GM19025 (cell line): ENCODE data around the gene PHOSPHO1.

ENCODE experiments used
- ATAC-seq: cut with Tn5 transposase; IDR thresholded peaks from one replicate; pipeline ENCODE4 v1.9.1; 2021; ENCODE audit warnings: mild to moderate bottlenecking, low read depth, moderate library complexity; ENCODE audit not compliant: unreplicated experiment

Gene PHOSPHO1

GRCh38 chr17:49247944-49248343 lies 17.4 kb upstream of the PHOSPHO1 start:
- ATAC-seq, result no peak

- no peak for ATAC-seq
Observed at GRCh38 chr17:49244839-49245238, 14.3 kb upstream of the PHOSPHO1 start.

- no peak for ATAC-seq
Observed at GRCh38 chr17:49242813-49243212, 12.2 kb upstream of the PHOSPHO1 start.

- ATAC-seq, result no peak
Observed at GRCh38 chr17:49241692-49242397, 11.3 kb upstream of the PHOSPHO1 start.

DNA sequence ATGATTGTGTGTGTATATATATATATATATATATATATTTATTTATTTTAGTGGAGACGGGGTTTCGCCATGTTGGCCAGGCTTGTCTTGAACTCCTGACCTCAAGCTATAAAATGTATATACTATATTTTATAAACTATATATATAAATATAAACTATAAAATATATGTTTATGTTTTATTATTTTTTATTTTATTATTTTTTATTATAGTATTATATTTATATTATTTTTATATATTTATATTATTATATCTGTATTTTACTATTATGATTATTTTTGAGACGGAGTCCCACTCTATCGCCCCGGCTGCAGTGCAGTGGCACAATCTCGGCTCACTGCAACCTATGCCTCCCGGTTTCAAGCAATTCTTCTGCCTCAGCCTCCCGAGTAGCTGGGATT lies 10.5 kb upstream of the PHOSPHO1 start:
- ATAC-seq, result no peak

DNA sequence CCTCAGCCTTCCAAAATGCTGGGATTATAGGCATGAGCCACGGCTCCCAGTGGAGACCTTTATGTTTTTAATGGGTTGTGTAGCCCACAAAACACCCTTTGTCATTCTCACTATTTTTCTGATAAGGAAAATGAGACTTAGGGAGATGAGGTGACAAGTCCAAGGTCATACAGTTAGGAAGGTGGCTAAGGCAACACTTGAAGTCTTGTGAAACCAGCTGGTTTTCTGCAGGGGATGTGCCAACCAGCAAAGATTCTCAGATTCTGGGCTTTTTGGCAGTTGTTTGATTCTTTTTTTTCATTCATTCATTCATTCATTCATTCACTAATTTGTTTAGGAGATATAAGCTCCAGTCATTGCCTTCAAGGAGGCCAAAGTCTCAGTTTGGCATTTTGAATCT lies 10.0 kb upstream of the PHOSPHO1 start:
- ATAC-seq, result no peak

DNA sequence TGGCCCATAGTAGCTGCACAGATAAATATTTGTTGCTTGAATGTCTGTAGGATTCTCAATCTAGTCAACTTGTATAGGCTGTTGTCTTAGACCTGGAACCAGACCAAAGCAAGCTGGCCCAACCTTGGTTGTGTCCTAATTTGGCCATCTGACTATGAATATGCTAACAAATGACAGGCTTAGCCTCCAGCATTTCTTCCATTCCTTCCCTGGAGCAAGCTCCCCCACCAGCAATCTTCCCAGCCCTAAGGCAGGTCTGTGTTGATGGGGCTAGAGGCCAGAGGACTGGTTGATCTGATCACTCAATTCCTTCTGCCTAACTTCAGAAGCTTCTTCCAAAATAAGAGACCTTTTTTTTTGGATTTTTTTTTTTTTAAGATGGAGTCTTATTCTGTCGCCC lies 9.4 kb upstream of the PHOSPHO1 start:
- no peak for ATAC-seq

DNA sequence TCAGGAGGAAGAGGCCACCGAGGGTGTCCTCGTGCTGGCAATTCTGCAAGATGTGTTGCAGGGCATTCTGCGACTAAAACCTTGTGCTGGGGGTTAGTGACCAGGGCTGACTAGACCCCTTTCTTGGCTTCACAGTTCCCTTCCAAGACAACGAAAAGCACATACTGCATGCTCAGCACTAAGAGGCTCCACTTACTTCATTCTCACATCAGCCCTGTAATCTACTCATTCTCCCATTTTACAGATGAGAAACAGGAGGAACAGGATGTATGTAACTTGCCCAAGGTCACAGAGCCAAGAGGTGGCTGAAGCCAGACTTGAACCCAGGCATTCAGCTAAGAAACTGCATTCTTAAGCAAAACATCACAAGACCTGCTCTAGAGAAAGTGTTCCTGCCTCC lies 5.3 kb upstream of the PHOSPHO1 start:
- no peak for ATAC-seq

GRCh38 chr17:49234509-49235080 lies 4.0 kb upstream of the PHOSPHO1 start:
- ATAC-seq, result no peak

DNA sequence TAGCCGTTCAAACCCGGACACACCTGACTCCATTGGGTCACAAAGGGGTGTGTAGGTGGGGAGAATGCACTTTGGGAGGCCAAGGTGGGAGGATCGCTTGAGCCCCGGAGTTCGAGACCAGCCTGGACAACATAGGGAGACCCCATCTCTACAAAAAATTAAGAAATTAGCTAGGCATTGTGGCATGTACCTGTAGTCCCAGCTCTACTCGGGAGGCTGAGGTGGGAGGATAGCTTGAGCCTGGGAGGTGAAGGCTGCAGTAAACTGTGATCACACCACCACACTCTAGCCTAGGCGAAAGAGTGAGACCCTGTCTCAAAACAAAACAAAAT lies 942 bp upstream of the PHOSPHO1 start:
- no peak for ATAC-seq

- ATAC-seq, result no peak
Observed at GRCh38 chr17:49229805-49230600, 584 bp downstream of the PHOSPHO1 start.

- ATAC-seq, result no peak
Observed at GRCh38 chr17:49229076-49229804, 1.3 kb downstream of the PHOSPHO1 start.

GRCh38 chr17:49227436-49228261 lies 2.9 kb downstream of the PHOSPHO1 start:
- no peak for ATAC-seq

GRCh38 chr17:49226771-49227435 lies 3.7 kb downstream of the PHOSPHO1 start:
- no peak for ATAC-seq

DNA sequence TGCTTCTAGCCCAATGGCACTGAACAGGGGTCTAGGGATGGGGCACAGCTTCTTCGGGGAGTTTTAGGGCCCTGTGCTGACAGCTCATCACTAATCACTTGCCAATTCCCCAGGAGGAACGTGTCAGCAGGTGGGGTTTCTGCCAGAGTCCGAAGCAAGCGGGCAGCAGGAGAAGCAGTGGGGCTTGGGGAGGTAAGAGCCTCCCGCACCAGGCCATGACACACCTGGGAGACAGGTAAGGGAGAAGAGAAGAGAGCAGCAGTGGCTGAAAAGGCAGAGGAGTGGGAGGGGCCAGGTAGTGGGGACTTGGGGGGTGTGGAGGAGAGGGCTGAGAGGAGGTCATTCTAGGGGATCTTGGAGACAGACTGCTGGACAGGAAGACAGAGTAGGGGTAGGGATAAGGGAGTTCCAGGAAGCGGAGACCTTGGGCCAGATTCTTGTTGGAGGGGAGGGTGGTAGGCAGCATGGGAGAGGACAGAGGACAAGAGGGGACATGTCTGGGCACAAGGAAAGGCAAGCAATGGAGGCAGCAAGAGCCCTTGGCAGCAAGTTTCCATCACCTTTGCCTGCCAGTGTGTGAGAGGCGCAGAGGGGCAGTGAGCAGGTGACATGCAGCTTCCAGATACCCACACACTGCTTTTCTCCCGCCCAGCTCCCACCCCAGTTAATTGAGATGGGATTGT lies 4.9 kb downstream of the PHOSPHO1 start:
- ATAC-seq, result no peak

DNA sequence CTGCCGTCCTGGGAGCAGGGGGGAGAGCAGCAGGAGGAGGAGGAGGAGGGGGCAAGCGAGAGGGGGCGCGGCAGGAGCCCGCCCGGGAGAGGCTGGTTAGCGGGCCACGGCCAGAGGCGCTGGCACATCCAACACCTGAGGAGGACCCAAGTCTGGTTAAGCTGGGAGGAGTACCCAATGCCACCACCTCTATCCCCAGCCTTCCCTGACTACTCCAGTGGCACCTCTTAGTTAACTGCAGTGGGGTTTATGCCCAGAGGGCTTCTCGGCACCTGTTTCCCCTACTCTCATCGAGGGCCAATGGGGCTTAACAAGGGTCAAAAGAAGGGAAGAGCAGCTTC lies 5.6 kb downstream of the PHOSPHO1 start:
- no peak for ATAC-seq

- ATAC-seq, result no peak
Observed at GRCh38 chr17:49224198-49224996, 6.2 kb downstream of the PHOSPHO1 start.

GRCh38 chr17:49223517-49224197 lies 6.9 kb downstream of the PHOSPHO1 start:
- no peak for ATAC-seq
